B cell (primary cell): ENCODE measurements around the gene KCNC3. TPM values are rescaled to one million over a fixed set of nuclear protein-coding genes. Genes with fewer than 3 reads are reported as not detected.

Source experiments
- ATAC-seq: fragments of 200-7000 bp; cut with Tn5 transposase; one replicate; pipeline ENCODE4 v1.10.0; 2021; ENCODE audit warnings: low read depth, mild to moderate bottlenecking, moderate number of reproducible peaks, moderate library complexity
- CTCF ChIA-PET: fragments of 350-600 bp; sonication (Branson Sonifier 250); formaldehyde crosslinking; loops from one replicate; lab custom pipeline; 2021; ENCODE audit warnings: antibody characterized with exemption, inconsistent platforms; lab: Charles Lee
- POLR2A ChIA-PET: fragments of 350-600 bp; sonication (Branson Sonifier 250); formaldehyde crosslinking; loops from one replicate; lab custom pipeline; 2021; ENCODE audit warnings: antibody characterized with exemption; lab: Charles Lee
- DNase-seq: peaks from one replicate; pipeline ENCODE4 v3.0.0; 2013
- H2AFZ ChIP-seq: 2 replicates; pipeline ENCODE4 v1.6.1; 2012; ENCODE audit warnings: mild to moderate bottlenecking, low read depth, low read length; ENCODE audit not compliant: insufficient read depth, poor library complexity, severe bottlenecking
- H3K27ac ChIP-seq, 2 donors: 1 replicate in 1 of 2; 2 replicates in 1 of 2; pipeline ENCODE4 v1.5.1; 2012 to 2013; ENCODE audit warnings: low read length in 2 of 2, mild to moderate bottlenecking in 2 of 2, moderate library complexity in 1 of 2
- H3K27me3 ChIP-seq, 4 experiments: fragments of 200-600 bp in 1 of 4; sonication (generic) in 1 of 4; replicated peaks in 1 of 4; 1 replicate in 2 of 4; 2 replicates in 2 of 4; pipeline versions ENCODE4 v1.6.1 to v1.7.0; 2013 to 2016; ENCODE audit warnings: low read length in 3 of 4, mild to moderate bottlenecking in 2 of 4, mixed read lengths in 1 of 4, moderate library complexity in 1 of 4; ENCODE audit not compliant: insufficient read depth in 4 of 4, control insufficient read depth in 3 of 4; ENCODE audit errors: control extremely low read depth in 1 of 4
- H3K36me3 ChIP-seq, 2 experiments: replicated peaks in 1 of 2; 1 replicate in 1 of 2; 2 replicates in 1 of 2; pipeline versions ENCODE4 v1.6.1 to v1.7.1; 2013; ENCODE audit warnings: low read length in 1 of 2; ENCODE audit not compliant: insufficient read depth in 2 of 2, control insufficient read depth in 1 of 2; ENCODE audit errors: control extremely low read depth in 1 of 2, extremely low read depth in 1 of 2
- H3K4me1 ChIP-seq, 2 donors: fragments of 200-600 bp in 1 of 2; sonication (generic) in 1 of 2; 1 replicate in 1 of 2; 2 replicates in 1 of 2; pipeline versions ENCODE4 v1.5.1 to v1.6.1; 2013 to 2017; ENCODE audit warnings: low read length in 2 of 2; ENCODE audit not compliant: control insufficient read depth in 2 of 2, insufficient read depth in 2 of 2
- H3K4me2 ChIP-seq: replicated peaks from 2 replicates; pipeline ENCODE3; 2012; ENCODE audit warnings: mild to moderate bottlenecking, low read depth, low read length; ENCODE audit not compliant: poor library complexity, severe bottlenecking
- H3K4me3 ChIP-seq, 5 experiments: fragments of 200-600 bp in 1 of 5; sonication (generic) in 1 of 5; 1 replicate in 3 of 5; 2 replicates in 2 of 5; pipeline versions ENCODE4 v1.5.1 to v1.7.0; 2011 to 2016; ENCODE audit warnings: low read length in 4 of 5, mild to moderate bottlenecking in 4 of 5, low read depth in 2 of 5, control low read depth in 1 of 5, moderate library complexity in 1 of 5; ENCODE audit not compliant: insufficient read depth in 1 of 5; ENCODE audit errors: control extremely low read depth in 1 of 5, extremely low read depth in 1 of 5
- H3K79me2 ChIP-seq: fragments of 200-600 bp; sonication (generic); one replicate; pipeline ENCODE4 v1.6.0; 2016; ENCODE audit warnings: low read length; ENCODE audit not compliant: control insufficient read depth, insufficient read depth
- H3K9ac ChIP-seq: fragments of 200-600 bp; sonication (generic); 2 replicates; pipeline ENCODE4 v1.6.1; 2017; ENCODE audit warnings: mild to moderate bottlenecking, low read length, moderate library complexity
- H3K9me3 ChIP-seq, 3 donors: one replicate each; pipeline versions ENCODE4 v1.6.1 to v1.7.1; 2013; ENCODE audit warnings: low read length in 2 of 3; ENCODE audit not compliant: control insufficient read depth in 2 of 3, insufficient read depth in 1 of 3; ENCODE audit errors: control extremely low read depth in 1 of 3
- H4K20me1 ChIP-seq: 2 replicates; pipeline ENCODE4 v1.6.0; 2012; ENCODE audit warnings: mild to moderate bottlenecking, low read length; ENCODE audit not compliant: insufficient read depth, control insufficient read depth, poor library complexity, severe bottlenecking
- H3K27ac Mint-ChIP-seq: one replicate; pipeline ENCODE4 v1.8.0; 2021; ENCODE audit warnings: mixed read lengths
- H3K27me3 Mint-ChIP-seq: one replicate; pipeline ENCODE4 v1.8.0; 2021; ENCODE audit warnings: mixed read lengths
- H3K4me1 Mint-ChIP-seq: one replicate; pipeline ENCODE4 v1.8.0; 2021; ENCODE audit warnings: mixed read lengths
- H3K4me3 Mint-ChIP-seq: one replicate; pipeline ENCODE4 v1.8.0; 2021; ENCODE audit warnings: mixed read lengths
- H3K9me3 Mint-ChIP-seq: one replicate; pipeline ENCODE4 v1.8.0; 2022; ENCODE audit warnings: mixed read lengths; ENCODE audit not compliant: insufficient read depth
- CTCF ChIP-seq: fragments of 200-600 bp; IDR thresholded peaks from one replicate; pipeline ENCODE4 v1.8.0; 2022; ENCODE audit warnings: antibody characterized with exemption, mild to moderate bottlenecking
- EZH2 ChIP-seq: IDR thresholded peaks from 2 replicates; pipeline ENCODE4 v1.6.1; 2012; ENCODE audit warnings: borderline replicate concordance, low read depth, mild to moderate bottlenecking, moderate library complexity, low read length; ENCODE audit not compliant: insufficient read depth, poor library complexity, severe bottlenecking
- WGBS: methylation state at CpG from one replicate; pipeline ENCODE4 v1.1.5; 2013; ENCODE audit warnings: missing lambda C conversion rate; ENCODE audit not compliant: insufficient coverage; 5-methylcytosine and 5-hydroxymethylcytosine counted together
- intact Hi-C: fragments of 100-400 bp; cut with micrococcal nuclease; formaldehyde crosslinking; loops from one replicate; pipeline ENCODE4 v1.10.0; 2022
- polyA plus RNA-seq: library from polyadenylated mRNA; depleted of rRNA; stranded (reverse); fragments of >200 nt; gene quantifications from 2 replicates; pipeline ENCODE4 v1.2.3, GENCODE V29; 2012
- total RNA-seq, 2 donors: library from RNA; stranded (reverse); fragments of 120-200 nt in 1 of 2; gene quantifications; 1 replicate in 1 of 2; 2 replicates in 1 of 2; pipeline versions ENCODE4 v1.2.3 to v1.2.4, GENCODE V29; 2013 to 2022

Gene KCNC3
- total and polyA plus RNA-seq, 2 donors (not counting 1 experiment from before 2014, with no cell fraction given), result 12.3 to 23.0 TPM

- WGBS, result 2% methylated on average over 21 of the region's 40 CpGs
- intact Hi-C loops, result no loop called here
- Histone ChIP-seq H3K27me3 (peaks cover 0 to 64% (median 42%) of the 10 kb centered on the region in 4 experiments), H2AFZ (no peak overlapping the region), H3K79me2 (no peaks in the 10 kb centered on the region), H4K20me1 (no peaks in the 10 kb centered on the region), H3K9me3 (peaks cover 0 to 33% (median 2%) of the 10 kb centered on the region in 3 donors), H3K4me1 (peaks cover 24 to 38% of the 10 kb centered on the region in 2 donors), H3K4me3 (no peak overlapping the region), H3K36me3 (no peaks in the 10 kb centered on the region), H3K4me2 (peak overlapping the region; percentile 15), H3K9ac (no peak overlapping the region), H3K27ac (no peak overlapping the region)
- Mint-ChIP-seq H3K27ac (no peak overlapping the region), H3K4me1 (peaks cover 27% of the 10 kb centered on the region), H3K4me3 (peak overlapping the region; percentile 16), H3K9me3 (no peaks in the 10 kb centered on the region), H3K27me3 (peaks cover 46% of the 10 kb centered on the region)
- no peak for DNase-seq
- ATAC-seq, result no peak
- ChIA-PET POLR2A (interaction anchor here (0.6 to 0.7 kb wide), 2 partner anchors 117 to 632 kb away, joined by 6 to 10 read pairs; no protein-coding TSS in a partner anchor), CTCF (interaction anchor here (1.0 kb wide), 1 partner anchor 13 kb away, joined by 3 read pairs; no protein-coding TSS in a partner anchor)
- TF ChIP-seq EZH2 (no peak), CTCF (no peak)
These were observed 14.2 kb downstream of the KCNC3 start for GRCh38 chr19:50314724-50315708.
